Right cardiac atrium (tissue), 5 donors: ENCODE results near the gene CCDC80. TPM values are rescaled to one million over a fixed set of nuclear protein-coding genes. Genes with fewer than 3 reads are reported as not detected.
A peak's percentile ranks its signal among the peaks of the same experiment; 100 is the strongest.

ENCODE experiments used
- ATAC-seq, 2 donors: fragments of 200-7000 bp; cut with Tn5 transposase; one replicate each; pipeline versions ENCODE4 v1.8.0 to v1.9.1; 2020; ENCODE audit warnings: moderate library complexity in 2 of 2, mild to moderate bottlenecking in 1 of 2
- DNase-seq, 3 donors: peaks; one replicate each; pipeline ENCODE4 v3.0.0-alpha.2; 2020
- H3K27ac ChIP-seq: one replicate; pipeline ENCODE4 v1.5.1; 2013; ENCODE audit warnings: mild to moderate bottlenecking, low read length, control low read depth, moderate library complexity
- H3K27me3 ChIP-seq: one replicate; pipeline ENCODE4 v1.6.1; 2013; ENCODE audit not compliant: control insufficient read depth, insufficient read depth
- H3K4me1 ChIP-seq: one replicate; pipeline ENCODE4 v1.6.1; 2013; ENCODE audit warnings: low read length; ENCODE audit not compliant: control insufficient read depth, insufficient read depth
- H3K4me3 ChIP-seq: one replicate; pipeline ENCODE4 v1.5.1; 2013; ENCODE audit warnings: low read length, control low read depth
- H3K9me3 ChIP-seq: one replicate; pipeline ENCODE4 v1.6.1; 2013; ENCODE audit warnings: low read length; ENCODE audit not compliant: control insufficient read depth
- whole genome bisulfite sequencing: extraction: QIAGEN DNeasy Blood & Tissue Kit; methylation state at CpG from one replicate; pipeline ENCODE4 v1.1.7; 2013; 5-methylcytosine and 5-hydroxymethylcytosine counted together
- intact Hi-C, 4 donors: fragments of 100-400 bp; cut with DNase I; formaldehyde crosslinking; loops; one replicate each; pipeline versions ENCODE4 v1.11.0 to v1.14.0; 2022 to 2023
- polyA plus RNA-seq: library from polyadenylated mRNA; stranded (reverse); fragments of 200-250 nt; gene quantifications from one replicate; pipeline ENCODE4 v1.2.3, GENCODE V29; 2013
- total RNA-seq, 4 donors: library from RNA; stranded (reverse); fragmentation: NEBNext Ultra II Directional; extraction: Animal tissue kit (Norgen Biotek cat#: 25700); gene quantifications; one replicate each; pipeline ENCODE4 v1.2.1, GENCODE V29; 2021
- donor health status: healthy with polysubstance abuse.
- donor health status: DM: no; HTN: yes; CAD: no.
- donor health status: DM: no; HTN: no; CAD: no.
- donor health status: DM: no; HTN: yes; CAD: no; lungs with severe emphysema.
- donor health status: DM: yes; HTN: yes; CAD: no.

The CCDC80 gene
- total and polyA plus RNA-seq, 5 donors = 20.3 to 187 (median 124) TPM

DNA sequence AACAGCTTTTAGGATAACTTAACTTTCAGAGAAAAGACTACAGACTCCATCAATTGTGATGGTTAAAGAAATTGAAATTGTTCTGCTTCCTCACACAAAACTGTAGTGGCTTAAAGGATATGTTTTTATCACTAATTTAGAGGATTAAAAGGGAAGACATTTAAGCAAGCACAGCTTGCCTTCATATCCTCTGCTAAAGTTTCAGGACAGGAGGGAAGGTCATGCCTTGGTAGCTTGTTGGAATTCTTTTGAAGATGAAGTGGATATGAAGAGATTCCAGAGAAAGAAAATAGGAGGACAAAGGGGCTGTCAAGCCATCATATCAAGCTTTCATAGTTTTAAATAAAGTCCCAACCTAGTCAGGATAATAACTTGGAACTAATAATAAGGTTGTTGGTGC, 33.1 kb downstream of the CCDC80 start:
- DNase-seq (no peak), ATAC-seq (no peak)
- intact Hi-C loops = no loop called here
- H3K9me3 ChIP-seq = no peaks in the 10 kb centered on the region
- no peak overlapping the region for H3K27ac ChIP-seq
- peaks cover 1% of the 10 kb centered on the region for H3K4me1 ChIP-seq
- no peak overlapping the region for H3K4me3 ChIP-seq
- no peaks in the 10 kb centered on the region for H3K27me3 ChIP-seq

DNA sequence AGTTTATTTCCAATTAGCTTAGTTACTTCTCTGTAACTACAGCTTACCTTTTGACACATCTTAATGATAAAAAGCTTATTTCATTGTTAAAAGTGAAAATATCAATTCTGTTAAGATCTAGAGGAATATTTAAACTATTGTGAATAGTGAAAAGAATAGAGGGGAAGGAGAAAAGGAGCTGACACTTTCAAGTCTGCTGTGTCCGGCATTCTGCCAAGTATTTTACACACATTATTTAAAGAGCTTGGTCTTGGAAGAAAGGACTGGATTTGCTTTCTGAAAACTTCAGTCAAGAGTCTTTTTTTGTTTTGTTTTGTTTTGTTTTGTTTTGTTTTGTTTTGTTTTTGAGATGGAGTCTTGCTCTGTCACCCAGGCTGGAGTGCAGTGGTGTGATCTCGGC, 34.8 kb downstream of the CCDC80 start:
- H3K27me3 ChIP-seq = no peaks in the 10 kb centered on the region
- H3K4me1 ChIP-seq = peaks cover 1% of the 10 kb centered on the region
- H3K27ac ChIP-seq = no peak overlapping the region
- ATAC-seq (no peak), DNase-seq (no peak)
- H3K9me3 ChIP-seq = no peaks in the 10 kb centered on the region
- intact Hi-C loops = no loop called here
- 87% methylated on average over 2 of the region's 2 CpGs for WGBS
- H3K4me3 ChIP-seq = no peak overlapping the region

GRCh38 chr3:112605285-112605684, 35.7 kb downstream of the CCDC80 start:
- DNase-seq (no peak), ATAC-seq (peak; percentile 76 to 88)
- intact Hi-C loops = no loop called here
- H3K9me3 ChIP-seq = no peaks in the 10 kb centered on the region
- H3K4me3 ChIP-seq = no peak overlapping the region
- H3K27me3 ChIP-seq = no peaks in the 10 kb centered on the region
- H3K27ac ChIP-seq = no peak overlapping the region
- H3K4me1 ChIP-seq = peaks cover 1% of the 10 kb centered on the region
- 68% methylated on average over 9 of the region's 9 CpGs for WGBS

DNA sequence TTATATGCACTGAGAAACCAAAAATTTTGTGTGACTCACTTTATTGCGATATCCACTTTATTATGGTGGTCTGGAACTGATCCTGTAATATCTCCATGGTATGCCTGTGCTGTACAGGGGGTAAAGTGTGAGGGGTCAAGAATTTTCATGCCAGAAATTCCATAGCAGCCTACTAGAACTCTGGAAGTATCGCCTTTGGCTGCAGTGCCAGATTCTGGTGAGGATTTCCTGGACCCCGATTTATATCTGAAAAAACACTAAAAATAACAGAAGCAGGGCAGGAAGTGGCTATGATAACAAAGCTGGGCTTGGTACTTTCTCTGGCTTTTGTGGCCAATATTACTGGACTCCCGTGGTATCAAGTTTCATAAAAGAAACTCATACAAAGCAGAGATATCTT, 36.4 kb downstream of the CCDC80 start:
- Histone ChIP-seq H3K4me3 (no peak overlapping the region), H3K9me3 (no peaks in the 10 kb centered on the region), H3K4me1 (peaks cover 1% of the 10 kb centered on the region), H3K27ac (no peak overlapping the region), H3K27me3 (no peaks in the 10 kb centered on the region)
- ATAC-seq (peak; percentile 66 to 88), DNase-seq (no peak)
- intact Hi-C loops = no loop called here
- 11% methylated on average over 4 of the region's 4 CpGs for WGBS

GRCh38 chr3:112602217-112602838, 38.6 kb downstream of the CCDC80 start:
- DNase-seq (no peak), ATAC-seq (no peak)
- no peaks in the 10 kb centered on the region for H3K9me3 ChIP-seq
- H3K4me3 ChIP-seq = no peak overlapping the region
- no peaks in the 10 kb centered on the region for H3K27me3 ChIP-seq
- intact Hi-C loops = no loop called here
- no peak overlapping the region for H3K27ac ChIP-seq
- H3K4me1 ChIP-seq = peaks cover 1% of the 10 kb centered on the region

- no peak overlapping the region for H3K27ac ChIP-seq
- intact Hi-C loops = no loop called here
- no peak for DNase-seq
- no peaks in the 10 kb centered on the region for H3K4me1 ChIP-seq
- H3K9me3 ChIP-seq = no peaks in the 10 kb centered on the region
- no peak overlapping the region for H3K4me3 ChIP-seq
- H3K27me3 ChIP-seq = no peaks in the 10 kb centered on the region
- ATAC-seq = no peak
These were observed 42.2 kb downstream of the CCDC80 start for GRCh38 chr3:112598731-112599130.

GRCh38 chr3:112597945-112598344, 43.0 kb downstream of the CCDC80 start:
- no peak overlapping the region for H3K27ac ChIP-seq
- ATAC-seq (no peak), DNase-seq (no peak)
- H3K4me1 ChIP-seq = no peaks in the 10 kb centered on the region
- H3K27me3 ChIP-seq = no peaks in the 10 kb centered on the region
- no peaks in the 10 kb centered on the region for H3K9me3 ChIP-seq
- intact Hi-C loops = no loop called here
- H3K4me3 ChIP-seq = no peak overlapping the region
- 95% methylated on average over 2 of the region's 2 CpGs for WGBS

DNA sequence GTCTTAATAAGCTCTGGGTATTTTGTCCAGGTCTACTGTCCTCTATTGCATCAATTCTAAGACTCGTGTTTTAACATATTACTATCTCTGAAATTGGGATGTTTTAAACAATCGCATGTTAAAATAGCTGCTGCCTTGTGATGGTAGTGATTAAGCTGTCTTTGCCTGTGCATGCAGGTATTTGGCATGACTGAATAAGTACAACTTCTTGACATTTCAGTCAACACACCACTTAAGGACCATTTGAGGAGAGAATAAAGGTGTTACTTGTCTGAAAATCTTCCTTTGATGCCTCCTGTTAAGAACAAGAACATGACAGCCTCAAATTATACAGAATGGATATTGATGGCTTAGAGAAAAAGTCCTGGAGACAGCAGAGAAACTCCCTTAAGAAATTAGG, 46.1 kb downstream of the CCDC80 start:
- H3K4me1 ChIP-seq = no peaks in the 10 kb centered on the region
- 84% methylated on average over 2 of the region's 2 CpGs for WGBS
- DNase-seq (no peak), ATAC-seq (no peak)
- H3K27me3 ChIP-seq = no peaks in the 10 kb centered on the region
- intact Hi-C loops = no loop called here
- H3K4me3 ChIP-seq = no peak overlapping the region
- H3K27ac ChIP-seq = no peak overlapping the region
- no peaks in the 10 kb centered on the region for H3K9me3 ChIP-seq

GRCh38 chr3:112593258-112593657, 47.7 kb downstream of the CCDC80 start:
- no peaks in the 10 kb centered on the region for H3K27me3 ChIP-seq
- DNase-seq (no peak), ATAC-seq (no peak)
- no peak overlapping the region for H3K4me3 ChIP-seq
- H3K27ac ChIP-seq = no peak overlapping the region
- no peaks in the 10 kb centered on the region for H3K9me3 ChIP-seq
- no peaks in the 10 kb centered on the region for H3K4me1 ChIP-seq
- intact Hi-C loops = no loop called here

- H3K27me3 ChIP-seq = no peaks in the 10 kb centered on the region
- H3K4me1 ChIP-seq = no peaks in the 10 kb centered on the region
- intact Hi-C loops = loop anchor here in 2 of 4 donors (10.0 kb wide), 1 partner anchor 397 kb away; no protein-coding TSS in a partner anchor
- no peak overlapping the region for H3K27ac ChIP-seq
- H3K9me3 ChIP-seq = no peaks in the 10 kb centered on the region
- ATAC-seq (no peak), DNase-seq (no peak)
- 94% methylated on average over 1 of the region's 1 CpG for WGBS
- H3K4me3 ChIP-seq = no peak overlapping the region
These were observed 53.6 kb downstream of the CCDC80 start for GRCh38 chr3:112587336-112587735.

DNA sequence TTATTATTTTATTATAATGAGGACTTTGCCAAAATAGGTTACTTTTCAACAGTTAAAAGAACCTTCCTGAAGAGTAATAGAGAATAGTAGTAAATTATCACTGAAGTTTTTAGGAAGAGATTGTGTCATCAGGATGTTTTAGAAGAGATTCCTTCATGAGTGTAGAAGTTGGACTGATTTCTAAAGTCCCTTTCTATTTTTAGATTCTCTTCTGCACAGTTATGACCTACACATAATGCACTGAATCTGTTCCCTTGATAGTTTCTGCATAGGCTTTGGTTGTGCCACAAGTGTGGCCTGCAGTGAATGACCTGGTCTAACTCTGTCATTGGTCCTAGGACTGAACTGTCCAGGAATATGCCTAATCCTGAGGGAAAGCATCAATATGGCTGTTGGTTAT, 55.2 kb downstream of the CCDC80 start:
- intact Hi-C loops = loop anchor here in 2 of 4 donors (10.0 kb wide), 1 partner anchor 399 kb away; no protein-coding TSS in a partner anchor

DNA sequence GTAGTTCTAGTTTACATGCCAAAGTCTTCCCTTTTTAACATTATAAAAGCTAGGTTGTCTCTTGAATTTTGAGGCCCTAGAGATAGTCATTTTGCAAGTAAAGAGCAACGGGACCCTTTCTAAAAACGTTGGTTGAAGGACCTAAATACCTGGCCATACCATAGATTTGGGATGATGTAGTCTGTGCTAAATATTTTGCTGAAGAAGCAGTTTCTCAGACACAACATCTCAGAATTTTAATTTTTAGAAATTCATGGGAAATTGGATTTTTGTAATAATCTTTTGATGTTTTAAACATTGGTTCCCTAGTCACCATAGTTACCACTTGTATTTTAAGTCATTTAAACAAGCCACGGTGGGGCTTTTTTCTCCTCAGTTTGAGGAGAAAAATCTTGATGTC, 57.8 kb downstream of the CCDC80 start:
- Histone ChIP-seq H3K9me3 (no peaks in the 10 kb centered on the region), H3K27ac (no peak overlapping the region), H3K27me3 (no peaks in the 10 kb centered on the region), H3K4me1 (no peaks in the 10 kb centered on the region), H3K4me3 (no peak overlapping the region)
- WGBS = 79% methylated on average over 3 of the region's 3 CpGs
- intact Hi-C loops = loop anchor here in 2 of 4 donors (10.0 kb wide), 1 partner anchor 402 kb away; no protein-coding TSS in a partner anchor
- ATAC-seq = no peak
- no peak for DNase-seq

More for the DNA sequence above, 55.2 kb downstream of the CCDC80 start:
- H3K27me3 ChIP-seq = no peaks in the 10 kb centered on the region
- no peak for DNase-seq
- H3K9me3 ChIP-seq = no peaks in the 10 kb centered on the region
- H3K4me3 ChIP-seq = no peak overlapping the region
- ATAC-seq = no peak
- no peaks in the 10 kb centered on the region for H3K4me1 ChIP-seq
- no peak overlapping the region for H3K27ac ChIP-seq
